ENCODE data around the gene MXD4.

DNA sequence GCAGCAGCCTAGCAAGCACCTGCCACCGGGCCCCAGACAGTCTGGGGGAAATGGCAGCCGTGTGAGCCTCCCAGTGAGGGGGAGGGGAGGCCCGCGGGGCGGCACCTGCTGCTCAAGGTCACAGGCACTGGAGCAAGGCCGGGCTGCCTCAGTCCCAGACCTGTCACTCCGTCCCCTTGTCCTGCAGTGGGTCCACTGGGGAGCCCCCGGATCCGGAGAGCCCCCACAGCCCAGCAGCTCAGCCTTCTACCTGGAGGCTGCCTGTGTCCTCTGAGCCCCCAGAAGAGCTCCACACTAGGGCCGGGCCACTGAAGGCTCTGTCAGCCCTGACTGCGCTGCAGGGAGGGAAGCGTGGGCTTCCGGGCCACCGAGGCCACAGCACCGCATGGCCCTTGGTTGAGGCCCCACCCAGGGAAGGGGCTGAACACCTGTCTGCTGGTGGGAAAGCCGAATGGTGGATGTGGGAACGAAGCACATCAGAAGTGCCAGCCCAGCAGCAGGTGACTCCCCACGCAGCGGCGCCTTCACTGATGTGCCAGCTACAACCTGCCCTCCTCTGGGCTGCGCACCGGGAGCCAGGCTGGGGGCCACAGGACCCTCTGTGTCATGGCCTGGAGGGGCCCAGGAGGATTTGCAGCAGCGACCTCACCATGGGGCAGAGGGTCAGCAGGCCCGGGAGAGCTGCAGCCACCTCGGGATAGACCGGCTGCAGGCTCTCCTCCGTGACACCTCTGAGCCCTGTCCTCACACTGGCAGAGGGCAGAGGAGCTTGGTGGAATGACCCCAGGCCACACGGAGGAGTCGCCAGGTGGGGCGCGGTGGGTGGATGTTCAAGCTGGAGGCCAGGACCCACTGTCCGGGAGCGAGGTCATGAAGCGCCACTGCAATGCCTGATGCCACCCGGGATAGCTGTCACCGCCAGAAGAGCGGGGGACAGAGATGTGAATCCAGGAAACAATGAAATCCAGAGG, 35.0 kb upstream of the MXD4 start:
- TF ChIP-seq, protein P1, sequence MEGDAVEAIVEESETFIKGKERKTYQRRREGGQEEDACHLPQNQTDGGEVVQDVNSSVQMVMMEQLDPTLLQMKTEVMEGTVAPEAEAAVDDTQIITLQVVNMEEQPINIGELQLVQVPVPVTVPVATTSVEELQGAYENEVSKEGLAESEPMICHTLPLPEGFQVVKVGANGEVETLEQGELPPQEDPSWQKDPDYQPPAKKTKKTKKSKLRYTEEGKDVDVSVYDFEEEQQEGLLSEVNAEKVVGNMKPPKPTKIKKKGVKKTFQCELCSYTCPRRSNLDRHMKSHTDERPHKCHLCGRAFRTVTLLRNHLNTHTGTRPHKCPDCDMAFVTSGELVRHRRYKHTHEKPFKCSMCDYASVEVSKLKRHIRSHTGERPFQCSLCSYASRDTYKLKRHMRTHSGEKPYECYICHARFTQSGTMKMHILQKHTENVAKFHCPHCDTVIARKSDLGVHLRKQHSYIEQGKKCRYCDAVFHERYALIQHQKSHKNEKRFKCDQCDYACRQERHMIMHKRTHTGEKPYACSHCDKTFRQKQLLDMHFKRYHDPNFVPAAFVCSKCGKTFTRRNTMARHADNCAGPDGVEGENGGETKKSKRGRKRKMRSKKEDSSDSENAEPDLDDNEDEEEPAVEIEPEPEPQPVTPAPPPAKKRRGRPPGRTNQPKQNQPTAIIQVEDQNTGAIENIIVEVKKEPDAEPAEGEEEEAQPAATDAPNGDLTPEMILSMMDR (IDR thresholded peaks at IDR 0.05 in 4 of 5, conservative IDR thresholded peaks at IDR 0.05 in 1 of 5), result no peak
- no peak for TF ChIP-seq POLR2A (IDR thresholded peaks at IDR 0.05)
